ENCODE data around the gene CIZ1.
"Not testable (repeated sequence)": the region's sequence is repeated elsewhere in the genome, so short reads cannot be mapped to it uniquely, and the experiment has no call there.

CIZ1 gene

GRCh38 chr9:128190516-128191405 is 611 bp downstream of the CIZ1 start:
- no peak for DNase-seq

- DNase-seq = no peak
Measured at GRCh38 chr9:128190013-128190412, 1.4 kb downstream of the CIZ1 start.

GRCh38 chr9:128188209-128188608 is 3.2 kb downstream of the CIZ1 start:
- no peak for DNase-seq

GRCh38 chr9:128187361-128187760 is 4.0 kb downstream of the CIZ1 start:
- DNase-seq = no peak

- DNase-seq = no peak
Measured at GRCh38 chr9:128185979-128186965, 5.1 kb downstream of the CIZ1 start.

- no peak for DNase-seq
Measured at GRCh38 chr9:128182893-128183588, 8.3 kb downstream of the CIZ1 start.

- DNase-seq = not testable (repeated sequence)
Measured at GRCh38 chr9:128181480-128181879, 9.9 kb downstream of the CIZ1 start.

GRCh38 chr9:128180447-128180846 is 10.9 kb downstream of the CIZ1 start:
- DNase-seq = no peak

GRCh38 chr9:128180001-128180400 is 11.4 kb downstream of the CIZ1 start:
- no peak for DNase-seq

GRCh38 chr9:128178806-128179431 is 12.5 kb downstream of the CIZ1 start:
- no peak for DNase-seq

- DNase-seq = no peak
Measured at GRCh38 chr9:128175726-128176125, 15.6 kb downstream of the CIZ1 start.

- DNase-seq = no peak
Measured at GRCh38 chr9:128175102-128175563, 16.2 kb downstream of the CIZ1 start.

GRCh38 chr9:128174062-128174461 is 17.3 kb downstream of the CIZ1 start:
- no peak for DNase-seq

GRCh38 chr9:128169925-128170324 is 21.4 kb downstream of the CIZ1 start:
- DNase-seq = no peak

GRCh38 chr9:128169492-128169891 is 21.9 kb downstream of the CIZ1 start:
- DNase-seq = no peak

- DNase-seq = no peak
Measured at GRCh38 chr9:128168731-128169308, 22.6 kb downstream of the CIZ1 start.

- DNase-seq = no peak
Measured at GRCh38 chr9:128167209-128167608, 24.2 kb downstream of the CIZ1 start.

GRCh38 chr9:128166169-128166568 is 25.2 kb downstream of the CIZ1 start:
- no peak for DNase-seq

- no peak for DNase-seq
Measured at GRCh38 chr9:128164307-128164885, 27.0 kb downstream of the CIZ1 start.

GRCh38 chr9:128163523-128164306 is 27.7 kb downstream of the CIZ1 start:
- DNase-seq = no peak

- no peak for DNase-seq
Measured at GRCh38 chr9:128163027-128163515, 28.3 kb downstream of the CIZ1 start.

All from stimulated activated CD4-positive, alpha-beta T cell treated with anti-CD3 and anti-CD28 coated beads, Interleukin-4, amount 100 ng/mL, for 1 hour (primary cell).